GM10266 (cell line): Measurements from ENCODE around the gene CPNE4.

Source experiments
- DNase-seq: peaks from one replicate; pipeline ENCODE4 v3.0.0; 2012; ENCODE audit errors: extremely low spot score
- TF ChIP-seq, protein P1 (sequence below): IDR thresholded peaks from 2 replicates; pipeline ENCODE4 v1.5.1; 2012; ENCODE audit warnings: mild to moderate bottlenecking, low read depth; ENCODE audit not compliant: control insufficient read depth, insufficient read depth; ENCODE audit errors: missing control alignments

Gene CPNE4

DNA sequence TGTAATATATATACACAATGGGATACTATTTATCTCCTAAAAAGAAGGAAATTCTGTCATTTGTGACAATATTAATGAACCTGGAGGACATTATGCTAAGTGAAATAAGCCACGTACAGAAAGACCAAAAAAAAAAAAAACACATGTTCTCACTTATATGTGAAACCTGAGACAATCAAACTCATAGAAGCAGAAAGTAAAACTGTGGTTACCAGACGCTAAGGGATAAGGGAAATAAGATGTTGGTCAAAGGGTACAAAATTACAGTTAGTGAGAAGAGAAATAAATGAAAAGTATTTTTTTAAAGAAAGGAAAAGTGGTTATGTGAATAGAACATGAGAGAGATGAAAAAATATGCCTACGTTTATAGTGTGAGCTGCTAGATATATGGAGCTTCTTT lies 101.1 kb downstream of the CPNE4 start:
- DNase-seq, result no peak
- TF ChIP-seq, protein P1, sequence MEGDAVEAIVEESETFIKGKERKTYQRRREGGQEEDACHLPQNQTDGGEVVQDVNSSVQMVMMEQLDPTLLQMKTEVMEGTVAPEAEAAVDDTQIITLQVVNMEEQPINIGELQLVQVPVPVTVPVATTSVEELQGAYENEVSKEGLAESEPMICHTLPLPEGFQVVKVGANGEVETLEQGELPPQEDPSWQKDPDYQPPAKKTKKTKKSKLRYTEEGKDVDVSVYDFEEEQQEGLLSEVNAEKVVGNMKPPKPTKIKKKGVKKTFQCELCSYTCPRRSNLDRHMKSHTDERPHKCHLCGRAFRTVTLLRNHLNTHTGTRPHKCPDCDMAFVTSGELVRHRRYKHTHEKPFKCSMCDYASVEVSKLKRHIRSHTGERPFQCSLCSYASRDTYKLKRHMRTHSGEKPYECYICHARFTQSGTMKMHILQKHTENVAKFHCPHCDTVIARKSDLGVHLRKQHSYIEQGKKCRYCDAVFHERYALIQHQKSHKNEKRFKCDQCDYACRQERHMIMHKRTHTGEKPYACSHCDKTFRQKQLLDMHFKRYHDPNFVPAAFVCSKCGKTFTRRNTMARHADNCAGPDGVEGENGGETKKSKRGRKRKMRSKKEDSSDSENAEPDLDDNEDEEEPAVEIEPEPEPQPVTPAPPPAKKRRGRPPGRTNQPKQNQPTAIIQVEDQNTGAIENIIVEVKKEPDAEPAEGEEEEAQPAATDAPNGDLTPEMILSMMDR, result no peak

DNA sequence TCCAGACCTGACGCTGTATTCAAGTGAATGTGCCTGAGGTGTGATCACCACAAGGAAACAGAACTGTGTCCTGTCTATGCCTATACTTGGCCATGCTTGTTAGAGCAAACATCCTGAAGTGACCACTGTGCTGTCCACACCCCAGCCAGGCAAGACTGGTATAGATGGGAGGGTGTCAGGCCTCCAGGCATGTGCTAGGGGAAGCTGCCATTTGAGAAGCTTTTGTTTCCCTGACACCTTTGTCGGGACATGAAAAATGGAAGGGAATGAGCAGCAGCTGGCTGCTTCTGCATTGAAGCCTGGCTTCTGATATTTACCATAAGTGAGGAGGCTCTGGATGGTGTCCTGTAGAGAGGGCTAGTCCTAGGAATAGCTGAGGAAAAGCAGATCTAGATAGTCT lies 106.2 kb downstream of the CPNE4 start:
- TF ChIP-seq, protein P1, result no peak
- DNase-seq, result no peak

- no peak for DNase-seq
- TF ChIP-seq, protein P1, result no peak
Observed at GRCh38 chr3:131925571-131925970, 109.2 kb downstream of the CPNE4 start.

DNA sequence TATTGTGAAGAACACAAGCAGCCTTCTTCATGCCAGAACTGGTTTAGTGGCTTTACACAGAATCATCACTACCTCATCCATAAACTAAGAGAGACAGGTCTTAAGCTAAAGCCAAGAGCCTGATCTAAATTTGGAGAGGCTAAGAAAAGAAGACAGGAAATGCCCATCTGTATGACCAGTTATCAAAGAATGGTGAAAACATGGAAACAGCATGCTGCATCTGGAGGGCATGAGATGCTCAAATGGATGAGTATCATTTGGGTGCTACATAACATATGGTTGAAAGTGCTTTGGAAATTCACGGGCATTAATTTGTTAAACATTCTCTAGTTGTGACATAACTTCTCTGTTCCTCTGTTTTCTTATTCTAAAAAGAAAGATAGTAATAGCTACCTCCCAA lies 112.5 kb downstream of the CPNE4 start:
- TF ChIP-seq, protein P1, result no peak
- DNase-seq, result no peak

- DNase-seq, result no peak
- TF ChIP-seq, protein P1, result no peak
Observed at GRCh38 chr3:131917006-131917405, 117.8 kb downstream of the CPNE4 start.

DNA sequence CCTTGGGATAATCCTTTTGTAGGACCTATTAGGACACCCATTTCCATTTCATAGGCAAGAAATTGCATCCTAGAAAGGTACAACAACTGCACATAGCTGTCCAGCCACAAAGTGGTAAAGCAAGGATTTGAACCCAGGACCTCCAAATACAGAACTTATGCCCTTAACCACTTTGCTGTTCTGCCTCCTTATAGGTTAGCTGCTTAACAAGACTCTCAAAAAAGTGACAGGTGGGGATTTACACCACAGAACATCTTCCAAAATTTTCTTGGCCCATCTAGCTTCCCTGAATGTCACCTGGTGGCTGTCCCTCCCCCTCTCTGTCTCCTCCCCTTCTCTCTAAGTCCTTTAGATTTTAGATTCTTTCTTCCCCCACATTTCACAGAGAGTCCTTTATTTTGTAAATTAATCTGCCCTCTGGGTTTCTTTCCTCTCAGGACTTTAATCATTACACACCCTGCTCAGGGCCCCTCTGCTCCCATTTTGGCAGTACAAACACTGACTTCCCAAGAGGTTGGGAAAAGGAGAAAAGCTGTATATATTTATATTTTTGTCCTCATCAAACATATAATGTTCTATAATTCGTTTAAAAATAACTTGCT lies 120.6 kb downstream of the CPNE4 start:
- no peak for DNase-seq
- TF ChIP-seq, protein P1, result no peak

DNA sequence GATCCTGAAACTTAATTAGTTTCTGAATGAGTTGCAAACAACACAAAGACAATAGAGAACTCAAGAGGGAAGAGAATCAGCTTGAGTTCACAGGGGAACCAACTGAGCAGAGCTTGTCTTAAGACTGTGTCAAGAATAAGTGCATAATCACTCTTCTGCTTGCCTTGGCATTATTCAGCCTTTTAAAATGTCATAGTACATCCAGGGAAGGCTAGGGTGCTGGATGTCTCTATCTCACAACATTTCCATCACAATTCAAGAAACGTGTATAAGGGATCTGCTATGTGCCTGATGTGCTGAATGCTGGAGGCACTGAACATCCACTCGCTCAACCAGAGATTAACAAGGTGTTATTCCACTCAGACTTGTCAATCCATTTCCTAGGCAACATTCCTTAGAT lies 122.6 kb downstream of the CPNE4 start:
- no peak for DNase-seq
- TF ChIP-seq, protein P1, result no peak
